Cerebellar cortex (tissue), 1 donor: ENCODE results near the gene AKAIN1.

ENCODE experiments used
- DNase-seq: peaks from one replicate; pipeline ENCODE4 v3.0.0-alpha.2; 2015; ENCODE audit warnings: low spot score

The AKAIN1 gene

DNA sequence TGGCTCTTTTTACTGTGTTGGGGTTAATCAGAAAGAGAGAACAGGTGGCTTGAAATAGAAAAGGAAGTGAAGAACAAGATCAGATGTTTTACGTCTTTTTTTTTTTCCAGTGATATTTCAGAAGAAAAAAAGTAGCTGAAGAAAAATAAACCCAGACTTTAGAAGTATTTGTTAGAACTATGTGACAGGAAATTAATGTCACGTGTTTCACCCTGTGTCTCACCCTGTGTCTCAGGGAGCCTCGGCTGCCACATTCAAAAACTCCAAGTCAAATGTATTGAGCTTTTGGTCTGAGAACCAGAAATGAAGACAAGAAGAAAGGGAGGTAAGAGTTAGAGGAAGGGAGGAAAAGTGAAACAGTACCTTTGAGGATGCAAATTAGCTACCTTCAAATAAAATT is 38.0 kb downstream of the AKAIN1 start:
- no peak for DNase-seq

DNA sequence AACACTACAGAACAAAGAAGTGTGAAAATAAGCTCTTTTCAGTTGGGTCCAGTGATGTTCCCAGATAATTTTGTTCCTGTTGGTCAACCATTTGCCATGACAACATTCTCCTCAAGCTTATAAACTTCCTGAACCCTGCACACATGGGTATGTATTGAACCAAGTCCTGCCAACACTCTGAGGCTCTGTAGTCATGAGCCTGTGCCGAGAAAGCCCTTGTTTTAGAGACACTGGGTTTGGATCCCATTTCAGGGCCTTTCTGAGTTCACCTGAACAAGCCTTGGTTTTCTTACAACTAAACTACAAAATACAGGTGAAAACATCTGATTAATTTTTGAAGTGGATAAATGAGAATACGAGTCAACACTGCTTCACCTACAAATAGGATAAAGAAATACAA is 38.5 kb downstream of the AKAIN1 start:
- no peak for DNase-seq

DNA sequence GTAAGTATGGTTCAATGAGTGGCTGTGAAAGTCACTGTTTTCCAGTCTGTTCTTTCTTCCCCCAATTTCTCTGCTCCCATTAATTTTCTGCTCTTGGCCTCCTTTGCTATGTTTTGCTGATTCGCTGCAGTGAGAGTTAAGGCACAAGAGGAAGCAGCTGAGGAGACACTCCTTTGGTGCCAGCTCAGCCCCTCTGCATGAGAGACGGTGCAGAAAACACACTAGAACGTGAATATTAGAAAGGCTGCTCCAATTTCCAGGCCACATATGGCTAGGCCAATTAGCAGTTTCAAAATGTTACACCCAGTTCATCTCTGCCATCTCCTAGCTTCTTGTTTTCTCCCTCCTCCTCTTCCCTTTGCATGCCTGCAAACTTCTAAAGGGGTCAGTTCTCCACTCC is 38.9 kb downstream of the AKAIN1 start:
- DNase-seq = peak; percentile 51

- DNase-seq = no peak
Observed at GRCh38 chr18:5155907-5156287, 41.2 kb downstream of the AKAIN1 start.

GRCh38 chr18:5155218-5155906 is 41.7 kb downstream of the AKAIN1 start:
- no peak for DNase-seq

GRCh38 chr18:5152343-5153020 is 44.6 kb downstream of the AKAIN1 start:
- no peak for DNase-seq

DNA sequence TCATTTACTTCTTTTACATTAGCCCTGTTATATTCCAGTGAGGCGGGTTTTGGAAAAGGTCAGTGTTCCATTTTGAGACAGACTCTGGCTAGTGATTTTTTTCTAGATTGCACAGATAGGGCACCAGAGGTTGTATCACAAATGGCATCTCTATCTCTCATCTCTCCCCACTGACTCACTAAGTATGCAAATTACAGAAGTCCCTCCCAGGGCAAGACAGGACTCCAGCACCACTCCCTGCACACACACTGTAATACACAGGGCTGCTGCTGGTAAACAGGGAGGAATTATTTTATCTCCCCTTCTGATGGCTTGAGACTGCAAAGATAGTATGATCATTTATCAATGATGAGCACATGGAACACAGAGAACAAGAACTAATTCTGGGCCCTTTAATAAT is 46.2 kb downstream of the AKAIN1 start:
- no peak for DNase-seq

DNA sequence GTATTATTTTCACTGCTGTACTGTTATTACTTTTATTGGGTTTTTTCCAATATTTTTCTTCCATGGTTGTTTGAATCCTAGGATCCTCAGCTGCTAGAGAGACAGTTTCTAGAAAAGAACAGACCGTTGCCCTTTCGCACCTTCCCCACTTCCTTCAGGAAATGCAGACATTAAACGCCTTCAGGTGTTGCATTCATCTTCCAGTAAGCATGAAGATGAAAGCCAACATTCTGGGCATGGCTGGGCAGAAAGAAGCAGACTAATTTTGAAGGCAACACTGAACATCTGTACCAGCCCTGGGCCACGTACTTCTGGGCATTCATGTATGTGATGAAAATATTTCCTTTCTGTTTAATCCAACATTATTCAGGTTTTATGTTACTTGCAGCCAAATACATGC is 51.0 kb downstream of the AKAIN1 start:
- DNase-seq = no peak

- DNase-seq = peak; percentile 92
Observed at GRCh38 chr18:5145168-5145825, 51.8 kb downstream of the AKAIN1 start.

DNA sequence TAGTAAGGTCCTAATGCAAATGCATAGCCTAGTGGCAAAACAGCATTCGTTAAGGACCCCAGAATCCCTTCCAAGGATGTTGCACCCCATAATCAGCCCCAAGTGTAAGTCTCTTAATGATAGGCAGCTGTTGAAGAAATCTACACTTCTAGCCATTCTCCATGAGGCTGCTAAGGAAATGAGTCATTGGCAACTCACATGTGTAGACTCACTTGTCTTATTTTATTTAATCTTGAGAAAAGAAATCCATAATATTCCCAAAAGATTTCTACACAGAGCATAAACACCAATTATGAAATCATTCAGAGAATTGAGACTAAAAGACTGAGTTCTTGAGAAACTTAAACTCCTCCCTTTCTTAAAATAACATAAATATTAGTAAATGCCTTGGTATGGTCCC is 52.4 kb downstream of the AKAIN1 start:
- DNase-seq = no peak

DNA sequence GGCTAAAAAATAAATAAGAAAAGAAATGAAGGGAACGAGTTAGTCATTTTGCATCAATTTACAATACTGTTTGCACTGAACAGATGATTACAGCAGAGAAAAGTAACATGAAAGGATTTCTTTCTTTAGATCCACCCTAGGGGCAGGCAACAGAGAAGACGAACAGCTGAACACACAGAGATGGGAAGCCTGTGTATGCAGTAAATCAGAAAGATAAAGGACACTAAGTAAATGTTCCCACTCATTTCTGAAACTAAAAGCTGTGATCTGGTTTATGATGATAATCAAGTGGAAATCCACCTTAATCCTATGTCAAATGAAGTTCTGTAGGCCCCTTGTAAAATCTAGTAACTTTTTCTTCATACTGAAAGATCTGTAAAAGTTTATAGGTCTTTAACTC is 54.2 kb downstream of the AKAIN1 start:
- DNase-seq = no peak

GRCh38 chr18:5142131-5142530 is 54.9 kb downstream of the AKAIN1 start:
- DNase-seq = no peak

DNA sequence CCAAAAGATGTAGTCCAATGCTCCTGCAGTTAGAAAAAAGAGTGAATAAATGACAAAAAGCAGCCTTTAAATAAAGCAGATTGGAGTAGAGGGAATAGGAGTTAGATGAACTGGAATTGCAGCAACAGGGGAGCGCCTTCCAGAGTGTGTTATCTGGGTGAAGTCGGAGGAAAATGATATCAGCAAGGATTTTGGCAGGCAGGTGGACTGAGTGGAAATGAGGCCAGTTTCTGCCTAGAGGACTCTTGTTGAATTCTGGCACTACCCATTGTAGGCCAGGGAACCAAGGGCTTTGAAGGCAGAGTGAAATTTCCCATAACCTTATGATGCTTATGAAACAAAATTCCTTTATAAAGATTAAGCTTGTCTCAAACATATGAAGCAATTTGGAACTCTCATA is 59.8 kb downstream of the AKAIN1 start:
- peak; percentile 95 for DNase-seq

DNA sequence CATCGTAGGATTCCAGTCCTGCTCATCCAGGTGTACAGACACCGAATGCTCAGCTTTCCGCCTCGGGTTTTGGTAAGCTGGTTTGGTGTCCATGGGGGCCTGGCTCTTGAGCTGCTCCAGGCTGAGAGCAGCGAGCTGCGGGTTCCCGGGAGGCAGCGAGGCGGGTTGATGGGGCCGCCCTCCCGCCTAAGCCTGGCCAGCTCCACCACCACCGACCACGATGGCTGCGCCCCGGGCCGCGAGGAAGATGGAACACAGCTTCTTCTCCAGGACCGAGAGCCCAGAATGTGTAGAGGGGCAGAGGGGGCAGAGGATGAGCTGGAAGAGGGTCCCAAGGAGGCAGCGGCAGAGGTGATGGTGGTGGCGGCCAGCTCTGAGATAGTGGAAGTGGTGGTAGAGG is 64.1 kb downstream of the AKAIN1 start:
- DNase-seq = no peak

DNA sequence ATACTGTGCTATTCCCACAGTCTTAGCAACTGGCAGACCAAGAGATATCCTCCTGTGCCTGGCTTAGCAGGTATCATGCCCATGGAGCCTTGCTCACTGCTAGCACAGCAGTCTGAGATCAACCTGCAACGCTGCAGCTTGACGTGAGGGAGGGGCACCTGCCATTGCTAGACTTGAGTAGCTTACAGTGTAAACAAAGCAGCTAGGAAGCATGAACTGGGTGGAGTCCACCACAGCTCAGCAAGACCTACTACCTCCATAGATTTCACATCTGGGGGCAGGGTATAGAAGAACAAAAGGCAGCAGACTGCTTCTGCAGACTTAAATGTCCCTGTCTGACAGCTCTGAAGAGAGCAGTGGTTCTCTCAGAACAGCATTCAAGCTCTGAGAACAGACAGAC is 74.8 kb downstream of the AKAIN1 start:
- no peak for DNase-seq

DNA sequence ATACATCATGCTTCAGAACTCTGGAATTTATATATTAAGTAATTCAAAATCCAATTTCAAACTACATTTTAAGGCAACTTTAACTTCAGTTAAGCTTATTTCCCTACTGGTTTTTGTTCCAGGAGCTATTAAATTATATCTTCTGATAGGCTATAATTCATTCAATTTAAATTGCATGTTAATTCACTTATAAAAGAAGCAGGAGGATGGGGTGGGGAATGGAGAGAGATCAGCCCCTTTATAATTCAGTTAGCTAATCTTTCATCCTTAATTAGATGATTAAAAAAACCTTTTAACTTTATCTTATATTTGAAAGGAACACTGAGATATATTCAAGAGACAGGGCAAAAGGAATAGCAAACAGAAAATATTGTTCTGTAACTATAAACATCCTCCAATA is 86.8 kb downstream of the AKAIN1 start:
- DNase-seq = no peak

DNA sequence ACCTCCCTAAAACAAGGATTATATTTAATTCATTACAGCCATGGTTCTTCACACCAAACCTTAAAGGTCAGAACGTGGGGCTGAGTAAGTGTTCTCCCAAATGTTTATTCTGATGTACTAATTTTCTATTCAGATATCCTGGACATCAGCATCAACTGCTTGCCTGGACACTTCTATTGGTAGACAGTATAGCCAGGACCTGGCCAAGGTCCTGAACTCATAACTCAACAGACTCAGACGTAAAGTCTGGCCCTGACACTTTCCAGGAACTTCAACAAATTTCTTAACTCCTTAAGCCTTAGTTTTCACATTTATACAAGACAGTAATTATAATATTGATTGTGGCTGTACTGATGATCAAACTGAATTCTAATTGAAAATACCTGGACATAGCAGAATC is 89.1 kb downstream of the AKAIN1 start:
- DNase-seq = no peak

DNA sequence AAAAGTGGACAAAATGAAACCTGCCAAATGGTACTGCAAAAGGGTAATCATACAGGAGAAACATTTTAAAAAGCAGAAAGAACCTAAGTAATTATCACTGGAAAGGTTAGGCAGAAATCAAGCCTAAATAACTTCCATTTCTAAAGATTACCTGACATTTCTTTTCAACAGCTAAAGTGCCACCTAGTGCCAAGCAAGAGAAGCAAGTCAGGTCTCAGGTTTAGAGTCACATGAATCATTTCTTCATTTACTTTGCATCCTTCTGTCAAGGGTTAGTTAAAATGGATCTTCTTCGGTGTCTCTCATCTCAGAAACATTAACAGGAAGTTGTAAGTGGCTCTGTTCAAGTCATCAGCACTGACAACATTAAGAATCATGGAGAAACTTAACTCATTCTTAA is 90.3 kb downstream of the AKAIN1 start:
- peak; percentile 49 for DNase-seq

DNA sequence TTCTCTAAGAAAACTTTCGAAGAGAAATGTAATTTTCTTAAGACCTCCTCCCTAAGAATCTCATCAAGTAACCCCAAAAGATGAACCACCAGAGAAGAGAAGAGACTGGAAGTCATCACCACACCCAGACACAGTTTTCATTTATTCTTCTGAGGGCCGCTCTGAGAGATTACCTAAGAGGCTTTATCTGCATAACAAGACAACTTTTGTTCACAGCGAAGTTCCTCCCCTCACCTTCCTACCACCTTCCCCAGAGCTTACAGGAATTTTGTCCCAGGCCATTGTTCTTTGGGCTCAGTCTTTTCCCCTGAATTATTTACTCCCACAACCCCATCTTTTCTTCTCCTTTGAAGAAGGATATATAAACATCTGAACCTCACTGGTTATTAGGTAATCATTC is 92.8 kb downstream of the AKAIN1 start:
- no peak for DNase-seq

GRCh38 chr18:5103693-5104092 is 93.4 kb downstream of the AKAIN1 start:
- DNase-seq = no peak

DNA sequence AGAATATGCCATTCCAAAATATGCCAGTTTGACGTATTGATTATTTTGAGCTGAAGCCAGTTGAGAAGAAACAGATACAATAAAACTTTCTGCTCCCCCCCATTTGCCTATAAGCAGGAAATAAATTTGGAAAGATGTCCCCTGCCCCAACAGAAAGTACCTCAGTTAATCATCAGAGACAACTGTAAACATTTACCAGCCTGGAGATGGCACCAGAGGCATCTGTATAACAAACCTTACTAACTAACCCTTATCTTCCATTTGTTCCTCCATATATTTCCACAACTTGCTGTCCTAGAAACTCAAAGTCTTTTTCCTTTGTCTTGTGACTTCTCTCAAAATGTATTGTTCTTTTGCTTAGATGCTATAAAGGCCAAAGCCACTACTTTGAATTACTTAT is 93.8 kb downstream of the AKAIN1 start:
- peak; percentile 70 for DNase-seq

GRCh38 chr18:5097116-5097703 is 99.8 kb downstream of the AKAIN1 start:
- no peak for DNase-seq

- no peak for DNase-seq
Observed at GRCh38 chr18:5095239-5095638, 101.8 kb downstream of the AKAIN1 start.
